HepG2 (cell line): ENCODE results near the gene ABI3BP. TPM values are rescaled to one million over a fixed set of nuclear protein-coding genes. Genes with fewer than 3 reads are reported as not detected.

Source experiments
- AFF4 ChIP-seq: sonication (generic); formaldehyde crosslinking; IDR thresholded peaks from 2 replicates; pipeline ENCODE4 v1.4.0; 2020; ENCODE audit warnings: missing genetic modification reagents
- AHDC1 ChIP-seq: sonication (generic); formaldehyde crosslinking; IDR thresholded peaks from 2 replicates; pipeline ENCODE4 v1.5.1; 2020; ENCODE audit warnings: mild to moderate bottlenecking, missing genetic modification reagents, borderline replicate concordance
- HDAC1 ChIP-seq: sonication (generic); formaldehyde crosslinking; IDR thresholded peaks from 2 replicates; pipeline ENCODE4 v1.5.1; 2020; ENCODE audit warnings: mild to moderate bottlenecking, missing genetic modification reagents
- HMGXB3 ChIP-seq: sonication (generic); formaldehyde crosslinking; IDR thresholded peaks from 2 replicates; pipeline ENCODE4 v1.4.0; 2020; ENCODE audit warnings: missing genetic modification reagents, borderline replicate concordance
- HOXD1 ChIP-seq: sonication (generic); formaldehyde crosslinking; IDR thresholded peaks from 2 replicates; pipeline ENCODE4 v1.5.0; 2020; ENCODE audit warnings: missing genetic modification reagents
- MAF1 ChIP-seq: sonication (generic); formaldehyde crosslinking; IDR thresholded peaks from 2 replicates; pipeline ENCODE4 v1.5.0; 2020; ENCODE audit warnings: missing genetic modification reagents, borderline replicate concordance
- MIER2 ChIP-seq: IDR thresholded peaks from 2 replicates; pipeline ENCODE4 v1.6.1; 2016; ENCODE audit warnings: missing biosample characterization, missing genetic modification reagents
- MYNN ChIP-seq: sonication (generic); formaldehyde crosslinking; IDR thresholded peaks from 2 replicates; pipeline ENCODE4 v1.4.0; 2020; ENCODE audit warnings: mild to moderate bottlenecking, low read depth, missing genetic modification reagents
- TFAP4 ChIP-seq: sonication (generic); IDR thresholded peaks from 2 replicates; pipeline ENCODE4 v1.6.1; 2016; ENCODE audit warnings: low read depth, borderline replicate concordance
- ZKSCAN8 ChIP-seq: IDR thresholded peaks from 2 replicates; pipeline ENCODE4 v1.6.1; 2016; ENCODE audit warnings: borderline replicate concordance, missing genetic modification reagents, missing compliant biosample characterization
- ZMYM4 ChIP-seq: sonication (generic); formaldehyde crosslinking; IDR thresholded peaks from 2 replicates; pipeline ENCODE4 v1.8.1; 2023; ENCODE audit warnings: mild to moderate bottlenecking, missing genetic modification reagents
- ZNF264 ChIP-seq: sonication (generic); formaldehyde crosslinking; IDR thresholded peaks from 2 replicates; pipeline ENCODE4 v1.4.0; 2020; ENCODE audit warnings: missing genetic modification reagents
- ZNF709 ChIP-seq: sonication (generic); formaldehyde crosslinking; IDR thresholded peaks from 2 replicates; pipeline ENCODE4 v1.5.0; 2020; ENCODE audit warnings: mild to moderate bottlenecking, missing genetic modification reagents
- polyA plus RNA-seq, 8 experiments: library from polyadenylated mRNA; depleted of rRNA in 3 of 8; stranded (reverse) in 7 of 8; unstranded in 1 of 8; fragments of >200 nt; fragmentation: Illumina TruSeq in 4 of 8; extraction: Trizol in 4 of 8; gene quantifications; 2 replicates each; pipeline versions ENCODE4 v1.2.1 to v1.2.3, GENCODE V29; 2011 to 2016; ENCODE audit warnings: low read depth in 4 of 8, missing spikeins in 1 of 8, mixed read lengths in 1 of 8; ENCODE audit not compliant: insufficient read depth in 1 of 8
- total RNA-seq, 5 experiments: library from RNA; depleted of rRNA; stranded (reverse); fragments of >200 nt; fragmentation: Illumina TruSeq; extraction: Trizol; gene quantifications; 2 replicates each; pipeline ENCODE4 v1.2.3, GENCODE V29; 2016; ENCODE audit warnings: low read depth in 1 of 5

The ABI3BP gene
- total and polyA plus RNA-seq, 2 of the 13 experiments (the other 11 are each of a cell fraction or from before 2014, with no cell fraction given) = not detected

- TF ChIP-seq ZNF264 (CRISPR knock-in tag) (no peak), TFAP4 (no peak; the same call in 1 of the 2 replicates), AFF4 (no peak), HDAC1 (CRISPR knock-in tag) (peak; percentile 77), ZKSCAN8 (CRISPR knock-in tag) (peak; percentile 57; the same call in 1 of the 2 replicates), ZMYM4 (CRISPR knock-in tag) (peak; percentile 99), ZNF709 (peak; percentile 73; the same call in 1 of the 2 replicates), HOXD1 (CRISPR knock-in tag) (no peak), AHDC1 (CRISPR knock-in tag) (peak; percentile 43; the same call in 1 of the 2 replicates), MIER2 (CRISPR knock-in tag) (no peak; the same call in none of the 2 replicates), MYNN (CRISPR knock-in tag) (no peak), MAF1 (CRISPR knock-in tag) (no peak), HMGXB3 (CRISPR knock-in tag) (no peak)
Observed at GRCh38 chr3:100708989-100709841, 284.0 kb downstream of the ABI3BP start, which contains the start of gene TFG (continued).
